ENCODE data around the gene EML1.

EML1 gene

GRCh38 chr14:99831303-99831702, 38.1 kb downstream of the EML1 start:
- no peak for DNase-seq

GRCh38 chr14:99831903-99832685, 38.9 kb downstream of the EML1 start:
- no peak for DNase-seq

GRCh38 chr14:99837822-99838221, 44.6 kb downstream of the EML1 start:
- DNase-seq, result no peak

DNA sequence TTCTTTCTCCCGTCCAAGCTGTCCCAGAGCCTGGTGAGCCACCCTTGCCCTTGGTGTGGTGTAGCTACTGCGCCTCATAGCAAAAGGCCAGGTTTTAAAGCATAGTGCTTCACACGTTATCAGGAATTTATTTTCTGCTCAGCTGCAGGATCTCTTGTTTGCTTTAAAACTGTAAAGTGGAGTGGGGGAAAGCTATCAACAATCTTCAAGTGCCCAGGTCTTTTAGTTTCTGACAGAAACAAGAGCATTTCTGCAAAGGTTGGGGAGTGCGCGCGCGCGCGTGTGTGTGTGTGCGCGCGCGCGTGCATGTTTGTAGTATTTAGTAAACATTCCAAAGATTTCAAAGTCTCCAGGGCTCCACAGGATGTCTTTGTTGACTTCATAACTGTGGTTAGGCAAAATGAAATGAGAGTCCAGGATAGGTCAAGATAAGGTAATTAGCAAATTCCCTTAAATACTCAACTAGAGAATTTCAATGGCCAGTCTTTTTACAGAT, 45.5 kb downstream of the EML1 start:
- DNase-seq, result no peak

DNA sequence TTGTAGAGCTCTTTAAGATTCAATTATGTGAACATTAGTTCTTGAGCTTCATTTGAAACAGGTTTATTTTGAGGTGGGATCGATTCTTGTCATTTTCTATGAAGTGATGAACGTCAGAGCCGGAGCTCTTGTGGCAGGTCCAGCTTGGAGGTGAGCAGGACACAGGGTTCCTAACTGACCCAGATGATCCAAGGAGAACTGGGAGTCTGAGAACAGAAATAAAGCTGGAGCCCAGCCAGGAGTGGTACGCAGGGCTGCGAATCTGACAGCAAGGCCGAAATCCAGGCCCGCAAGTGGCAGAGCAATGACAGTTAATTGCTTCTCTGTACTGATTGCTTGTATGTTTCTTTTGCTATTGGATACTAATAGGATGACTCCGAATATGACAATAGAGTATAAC, 46.5 kb downstream of the EML1 start:
- no peak for DNase-seq

DNA sequence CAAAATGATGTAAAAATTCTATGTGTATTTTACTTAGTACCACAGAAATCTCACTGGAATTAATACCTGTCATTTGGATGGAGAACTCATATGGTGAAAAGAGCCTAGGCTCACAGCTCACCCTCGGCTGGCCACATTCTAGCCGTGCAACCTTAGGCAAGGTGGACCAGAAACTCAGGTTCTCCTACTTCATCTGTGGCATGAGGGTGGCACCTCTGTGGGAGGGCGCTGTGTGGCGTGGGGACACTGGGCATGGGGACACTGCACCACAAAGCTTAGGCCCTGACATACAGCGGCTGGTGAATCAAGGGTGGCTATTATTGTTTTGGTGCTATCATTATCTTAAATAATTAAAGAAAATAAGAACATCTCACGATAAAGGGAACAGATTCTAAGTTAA, 47.1 kb downstream of the EML1 start:
- no peak for DNase-seq

DNA sequence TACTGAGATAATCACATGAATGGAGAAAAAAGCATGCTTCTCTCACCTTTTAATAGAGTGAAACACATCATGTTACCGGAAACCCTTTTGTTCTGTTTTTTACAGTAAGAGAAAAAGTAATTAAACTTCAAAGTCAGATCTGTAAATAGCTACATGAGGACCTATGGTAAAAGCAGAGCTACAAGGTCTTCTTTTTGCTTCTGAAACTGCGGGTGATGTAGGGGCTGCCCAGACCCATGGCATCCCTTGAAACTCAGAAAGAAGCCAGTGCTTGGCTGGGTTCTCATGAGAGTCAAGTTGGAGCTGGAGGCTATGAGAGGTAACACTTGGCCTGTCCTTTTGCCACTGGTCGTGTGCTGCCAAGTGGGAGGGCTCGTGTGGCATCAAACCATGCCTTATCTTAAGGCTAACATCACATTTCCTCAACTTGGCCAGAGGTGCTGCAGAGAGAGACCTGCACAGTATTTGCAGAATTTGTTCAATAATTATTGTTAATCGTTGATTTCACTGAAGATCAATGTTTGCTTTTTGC, 47.6 kb downstream of the EML1 start:
- no peak for DNase-seq

DNA sequence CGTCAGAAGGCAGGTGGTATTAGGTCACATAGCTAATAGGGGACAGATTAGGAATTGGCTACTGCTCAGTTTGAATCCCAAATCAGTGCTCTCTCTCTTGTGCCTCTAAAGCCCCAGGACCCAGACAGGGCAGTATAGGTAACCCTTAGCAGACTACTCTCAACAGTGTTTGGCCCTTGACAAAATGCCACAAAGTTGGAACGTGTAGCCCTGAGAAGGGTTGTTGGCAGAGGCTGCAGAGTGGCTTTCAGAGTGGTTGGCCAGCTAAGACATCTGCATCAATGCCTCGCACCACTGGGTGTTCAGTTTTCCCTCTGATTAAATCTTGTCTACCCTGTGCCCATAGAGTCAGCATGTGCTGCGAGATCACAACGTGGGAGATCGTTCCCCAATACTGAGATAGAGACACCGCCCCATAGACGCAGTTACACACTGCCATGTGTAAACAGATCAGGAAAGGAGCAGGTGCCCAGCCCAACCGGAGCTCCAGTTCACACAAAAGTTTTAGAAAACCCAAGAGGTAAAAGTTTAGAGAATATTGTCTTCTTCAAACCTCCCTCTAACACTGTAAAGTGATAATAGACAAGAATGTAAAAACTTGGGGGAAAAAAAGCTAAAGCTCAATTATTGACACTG, 48.3 kb downstream of the EML1 start:
- DNase-seq, result no peak

DNA sequence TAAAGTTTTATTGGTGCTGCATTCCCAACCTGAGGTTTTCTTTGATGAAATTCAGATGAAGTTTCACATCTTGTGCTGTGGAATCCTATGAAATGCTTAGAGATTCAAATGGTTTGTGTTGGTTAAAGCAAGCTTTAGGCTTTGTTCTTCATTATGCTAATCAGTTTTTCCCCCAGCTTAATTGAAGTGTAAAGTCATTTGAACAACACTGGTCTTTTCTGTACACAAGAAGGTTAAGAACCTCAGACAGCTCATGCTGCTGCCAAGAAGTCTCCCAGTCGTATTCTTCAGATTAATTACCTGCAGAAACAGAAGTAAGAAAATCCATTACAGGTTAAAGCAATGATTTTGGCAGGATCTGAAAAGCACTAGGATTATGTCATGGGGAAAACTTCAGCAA, 48.9 kb downstream of the EML1 start:
- DNase-seq, result no peak

- no peak for DNase-seq
Observed at GRCh38 chr14:99846808-99847207, 53.6 kb downstream of the EML1 start.

- no peak for DNase-seq
Observed at GRCh38 chr14:99850709-99851108, 57.5 kb downstream of the EML1 start.

DNA sequence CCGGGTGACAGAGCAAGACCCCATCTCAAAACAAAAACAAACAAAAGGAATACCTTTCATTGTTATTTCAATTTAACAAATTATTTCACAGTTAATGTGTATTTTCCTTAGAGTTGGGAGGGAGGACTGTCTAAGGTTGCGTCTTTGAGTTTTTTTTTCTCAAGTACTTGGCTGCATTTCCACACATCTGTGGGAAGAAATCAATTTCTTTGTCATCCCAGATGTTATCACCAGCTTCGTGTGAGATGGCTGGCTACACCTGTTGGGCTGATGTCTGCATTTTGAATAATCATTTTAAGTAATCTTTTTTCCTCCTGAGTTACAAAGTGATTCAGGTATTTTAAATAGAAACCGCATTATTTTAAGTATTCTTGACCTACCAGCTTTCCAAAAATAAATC, 59.4 kb downstream of the EML1 start:
- no peak for DNase-seq

DNA sequence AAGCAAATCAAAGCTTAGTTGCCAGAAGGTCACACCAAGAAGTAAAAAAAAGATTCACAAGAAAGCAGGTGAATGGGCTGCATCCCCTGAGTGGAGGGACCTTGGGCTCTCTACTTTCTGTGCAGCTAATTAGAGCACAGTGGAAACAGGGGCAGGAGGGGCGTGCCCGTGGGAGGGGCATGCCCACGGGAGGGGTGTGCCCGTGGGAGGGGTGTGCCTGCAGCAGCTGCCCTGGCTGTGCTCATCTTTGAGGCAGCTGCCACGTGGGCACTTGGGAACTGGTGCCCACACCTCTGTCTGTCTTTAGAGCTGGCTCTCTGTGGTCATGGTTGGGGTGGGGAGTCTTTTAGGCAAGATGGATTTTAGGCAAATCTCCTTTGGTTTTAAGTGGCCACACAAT, 60.0 kb downstream of the EML1 start:
- DNase-seq, result peak in 1 of 2 experiments; percentile 9

- DNase-seq, result no peak
Observed at GRCh38 chr14:99854831-99855230, 61.6 kb downstream of the EML1 start.

- no peak for DNase-seq
Observed at GRCh38 chr14:99855271-99855670, 62.1 kb downstream of the EML1 start.

GRCh38 chr14:99857551-99857950, 64.3 kb downstream of the EML1 start:
- no peak for DNase-seq

DNA sequence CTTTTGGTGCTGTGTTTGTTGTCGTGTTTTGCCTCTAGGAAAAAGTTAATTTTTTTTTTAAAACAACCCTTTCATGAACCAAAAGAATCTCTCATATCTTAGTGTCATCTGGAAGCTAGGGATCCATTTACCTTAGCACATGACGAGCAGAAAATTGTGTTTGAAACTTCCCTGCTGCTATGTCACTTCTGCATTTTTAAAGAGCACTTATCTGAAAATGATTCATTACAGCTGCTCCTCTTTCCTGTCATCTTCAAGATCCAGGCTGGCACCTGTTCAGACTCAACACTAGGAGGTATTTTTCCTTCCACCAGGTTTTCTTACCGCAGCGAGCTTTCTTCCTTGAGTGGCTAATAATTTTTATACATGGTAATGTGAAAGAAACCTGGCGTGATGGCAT, 67.0 kb downstream of the EML1 start:
- DNase-seq, result no peak

DNA sequence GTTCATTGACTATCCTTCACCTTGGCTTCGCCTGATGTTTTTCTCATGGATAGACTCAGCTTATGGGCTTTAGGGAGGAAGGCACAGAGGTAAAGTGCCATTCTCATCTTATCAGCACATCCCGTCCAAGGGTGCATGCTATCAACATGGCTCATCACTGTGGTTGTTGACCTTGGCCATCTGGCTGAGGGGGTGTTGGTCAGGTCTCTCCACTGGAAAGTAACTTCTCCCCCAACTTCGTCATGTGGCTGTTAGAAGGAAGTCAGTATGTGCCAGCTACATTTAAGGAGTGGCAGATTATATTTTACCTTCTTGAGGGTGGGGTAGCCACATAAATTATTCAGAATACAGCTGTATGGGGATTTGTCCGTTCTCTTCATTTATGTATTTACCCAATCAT, 68.9 kb downstream of the EML1 start:
- DNase-seq, result no peak

DNA sequence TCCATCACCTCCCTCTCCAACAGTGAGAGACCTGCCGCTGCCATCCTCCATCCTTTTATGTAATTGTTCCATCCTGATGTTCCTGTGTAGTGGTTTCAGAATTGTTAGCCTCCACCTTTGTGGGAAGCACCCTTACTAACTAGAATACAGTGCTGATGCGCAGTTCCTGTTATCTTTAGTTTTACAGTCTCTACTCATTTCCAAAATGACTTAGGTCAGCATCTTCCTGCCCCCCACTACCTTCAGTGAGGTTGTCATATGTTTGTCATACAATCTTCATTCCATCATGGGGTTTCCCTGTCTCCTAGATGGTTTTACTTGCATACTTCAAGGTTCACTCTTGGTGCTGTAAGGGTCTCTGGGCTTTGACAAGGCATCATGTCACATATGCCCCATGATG, 69.8 kb downstream of the EML1 start:
- DNase-seq, result no peak

GRCh38 chr14:99865408-99865807, 72.2 kb downstream of the EML1 start:
- no peak for DNase-seq

- DNase-seq, result no peak
Observed at GRCh38 chr14:99870617-99871016, 77.4 kb downstream of the EML1 start.

DNA sequence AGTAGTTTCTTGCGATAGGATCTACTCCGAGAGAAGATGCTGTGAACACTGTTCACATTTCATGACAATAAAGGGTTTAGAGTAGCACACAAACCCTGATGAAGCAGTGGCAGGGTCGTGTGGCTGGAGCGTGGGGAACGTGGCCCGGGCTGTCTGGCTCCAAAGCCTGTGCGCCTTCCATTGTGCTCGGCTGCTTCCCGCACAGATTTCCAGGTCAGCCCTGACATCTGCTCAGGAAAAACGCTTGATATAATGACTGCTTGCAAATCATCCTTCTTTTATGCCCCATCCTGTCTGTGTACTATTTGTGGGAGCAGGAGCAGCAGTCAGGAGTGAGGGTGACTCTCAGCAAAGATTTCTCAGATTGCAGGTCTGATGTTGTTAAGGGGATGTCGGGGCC, 78.6 kb downstream of the EML1 start:
- DNase-seq, result no peak

- DNase-seq, result no peak
Observed at GRCh38 chr14:99872786-99873440, 79.7 kb downstream of the EML1 start.

DNA sequence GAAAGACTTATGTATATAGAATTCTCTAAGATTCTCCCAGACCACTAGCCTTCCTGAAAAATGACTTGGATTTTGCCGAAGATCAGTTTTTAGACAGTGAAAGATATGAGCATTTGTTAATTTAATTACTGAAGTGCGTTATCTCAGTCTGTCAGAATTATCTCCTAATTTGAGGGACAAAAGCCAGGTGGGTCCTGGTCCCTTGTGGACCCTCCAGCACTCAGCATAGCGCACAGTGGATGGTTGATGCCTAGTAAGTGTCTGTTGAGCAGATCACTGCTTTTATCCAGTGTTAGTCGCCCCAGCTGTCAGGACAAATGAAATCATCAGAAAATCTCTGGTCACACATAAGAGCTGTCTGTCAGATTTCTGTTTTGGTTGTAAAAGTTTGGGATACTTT, 80.4 kb downstream of the EML1 start:
- no peak for DNase-seq

Data from NCI-H526 (cell line).